GM20000 (cell line): ENCODE measurements around the gene SPO11.

Source experiments
- DNase-seq: peaks from one replicate; pipeline ENCODE4 v3.0.0; 2012; ENCODE audit warnings: low spot score
- TF ChIP-seq, protein P1 (sequence below): IDR thresholded peaks from 2 replicates; pipeline ENCODE4 v1.5.1; 2012; ENCODE audit warnings: mild to moderate bottlenecking, control low read depth; ENCODE audit errors: extremely low read depth, missing control alignments

The SPO11 gene, protein sequence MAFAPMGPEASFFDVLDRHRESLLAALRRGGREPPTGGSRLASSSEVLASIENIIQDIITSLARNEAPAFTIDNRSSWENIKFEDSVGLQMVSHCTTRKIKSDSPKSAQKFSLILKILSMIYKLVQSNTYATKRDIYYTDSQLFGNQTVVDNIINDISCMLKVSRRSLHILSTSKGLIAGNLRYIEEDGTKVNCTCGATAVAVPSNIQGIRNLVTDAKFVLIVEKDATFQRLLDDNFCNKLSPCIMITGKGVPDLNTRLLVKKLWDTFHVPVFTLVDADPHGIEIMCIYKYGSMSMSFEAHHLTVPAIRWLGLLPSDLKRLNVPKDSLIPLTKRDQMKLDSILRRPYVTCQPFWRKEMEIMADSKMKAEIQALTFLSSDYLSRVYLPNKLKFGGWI

DNA sequence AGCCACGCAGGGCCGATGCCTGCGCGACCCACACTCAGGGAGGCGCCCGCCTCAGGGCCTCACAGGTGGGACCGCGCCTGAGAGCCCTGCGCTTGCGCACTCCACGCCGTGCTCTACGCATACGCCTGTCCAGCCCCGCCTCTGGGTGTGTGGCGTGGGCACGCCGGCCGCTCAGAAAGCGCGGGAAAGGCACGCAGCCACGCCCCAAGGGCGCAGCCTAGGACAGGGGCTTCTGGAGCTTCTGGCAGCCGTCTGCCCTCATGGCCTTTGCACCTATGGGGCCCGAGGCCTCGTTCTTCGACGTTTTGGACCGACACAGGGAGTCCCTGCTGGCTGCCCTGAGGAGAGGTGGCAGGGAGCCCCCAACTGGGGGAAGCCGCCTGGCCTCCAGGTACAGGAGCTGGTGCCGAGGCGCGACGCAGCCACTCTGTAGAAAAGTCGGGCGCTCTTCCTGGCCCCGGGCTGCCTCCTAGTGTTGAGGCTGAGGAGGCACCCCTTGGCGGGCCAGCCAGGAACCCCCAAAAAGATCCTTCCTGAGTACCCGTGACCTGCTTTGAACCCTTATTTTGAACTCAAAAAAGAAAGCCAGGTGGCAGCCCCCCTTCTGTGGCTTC is at the start of gene SPO11:
Gene SPO11, plus strand, starts transcription at position 196 of the 614 bp plus-strand sequence. Its CDS starts 65 bp downstream, at position 261.
- no peak for DNase-seq
- TF ChIP-seq, protein P1, sequence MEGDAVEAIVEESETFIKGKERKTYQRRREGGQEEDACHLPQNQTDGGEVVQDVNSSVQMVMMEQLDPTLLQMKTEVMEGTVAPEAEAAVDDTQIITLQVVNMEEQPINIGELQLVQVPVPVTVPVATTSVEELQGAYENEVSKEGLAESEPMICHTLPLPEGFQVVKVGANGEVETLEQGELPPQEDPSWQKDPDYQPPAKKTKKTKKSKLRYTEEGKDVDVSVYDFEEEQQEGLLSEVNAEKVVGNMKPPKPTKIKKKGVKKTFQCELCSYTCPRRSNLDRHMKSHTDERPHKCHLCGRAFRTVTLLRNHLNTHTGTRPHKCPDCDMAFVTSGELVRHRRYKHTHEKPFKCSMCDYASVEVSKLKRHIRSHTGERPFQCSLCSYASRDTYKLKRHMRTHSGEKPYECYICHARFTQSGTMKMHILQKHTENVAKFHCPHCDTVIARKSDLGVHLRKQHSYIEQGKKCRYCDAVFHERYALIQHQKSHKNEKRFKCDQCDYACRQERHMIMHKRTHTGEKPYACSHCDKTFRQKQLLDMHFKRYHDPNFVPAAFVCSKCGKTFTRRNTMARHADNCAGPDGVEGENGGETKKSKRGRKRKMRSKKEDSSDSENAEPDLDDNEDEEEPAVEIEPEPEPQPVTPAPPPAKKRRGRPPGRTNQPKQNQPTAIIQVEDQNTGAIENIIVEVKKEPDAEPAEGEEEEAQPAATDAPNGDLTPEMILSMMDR: no peak

DNA sequence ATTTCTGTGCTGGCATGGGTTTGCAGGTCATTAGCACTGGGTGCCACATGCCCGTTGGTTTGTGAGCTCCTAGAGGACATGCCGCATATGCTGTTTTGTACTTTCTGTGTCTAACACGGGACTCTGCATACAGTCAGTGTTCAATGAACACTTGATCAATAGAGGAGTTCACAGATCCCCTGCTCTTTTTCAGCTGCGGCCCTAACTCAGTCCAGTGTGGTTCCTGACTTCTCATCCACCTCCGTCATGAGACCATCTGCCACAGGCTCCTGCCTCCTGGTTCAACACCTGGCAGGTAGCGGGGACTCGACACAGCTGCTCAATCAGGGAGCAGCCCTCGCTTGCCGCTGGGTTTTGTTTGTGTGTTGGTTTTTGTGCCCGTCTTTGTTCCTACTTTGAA is 49.4 kb upstream of the SPO11 start:
- no peak for DNase-seq

DNA sequence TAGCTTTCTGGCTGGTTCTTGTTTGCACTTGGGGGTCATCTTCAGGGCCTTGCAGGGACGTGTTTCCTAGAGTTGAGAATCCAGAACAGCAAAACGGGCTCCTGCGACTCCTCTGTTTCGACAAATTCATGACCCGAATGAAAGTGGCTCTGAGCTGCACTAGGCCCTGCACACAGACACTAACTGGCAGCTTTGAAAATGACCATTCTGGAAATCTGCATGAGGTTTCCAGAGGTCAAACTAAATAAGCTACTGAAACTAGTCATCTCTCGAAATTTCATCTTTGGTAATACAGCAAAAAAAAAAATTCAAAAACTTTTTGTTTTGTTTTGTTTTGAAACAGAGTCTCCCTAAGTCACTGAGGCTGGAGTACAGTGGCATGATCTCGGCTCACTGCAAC is 47.7 kb upstream of the SPO11 start:
- TF ChIP-seq, protein P1: no peak
- DNase-seq: no peak

More for the DNA sequence above, 49.4 kb upstream of the SPO11 start:
- TF ChIP-seq, protein P1: no peak

DNA sequence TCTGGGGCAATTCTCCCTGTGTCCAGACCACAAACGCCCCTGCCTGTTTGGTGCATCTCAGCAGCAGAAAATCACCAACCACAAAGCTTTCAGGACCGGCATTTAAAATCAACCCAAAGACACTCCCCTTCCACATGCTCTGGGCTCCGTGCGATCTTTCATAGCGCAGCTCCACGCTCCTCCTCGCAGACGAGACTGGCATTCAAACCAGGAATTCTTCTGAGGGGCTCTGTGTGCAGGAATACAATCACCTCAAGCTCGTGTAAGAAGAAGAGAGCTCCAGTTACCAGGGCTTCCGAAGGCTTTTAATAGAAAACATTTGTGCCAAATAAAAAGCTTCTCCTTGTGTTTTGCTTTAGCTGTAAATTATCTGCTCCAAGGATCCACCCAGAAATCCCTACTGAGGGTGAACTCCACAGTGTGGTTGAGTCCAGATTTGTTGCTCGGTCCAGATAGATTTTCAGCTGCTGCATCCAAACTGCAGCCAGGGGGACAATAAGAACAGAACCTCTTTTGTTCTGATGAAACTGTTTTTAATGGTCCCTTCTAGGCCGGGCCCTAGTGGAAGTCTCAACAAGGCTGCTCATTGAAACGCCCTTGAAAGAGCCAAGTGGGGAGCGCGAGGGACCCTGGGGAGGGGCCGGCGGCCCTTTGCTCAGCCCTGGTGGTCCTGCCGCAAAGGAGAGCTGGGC is 46.8 kb upstream of the SPO11 start:
- TF ChIP-seq, protein P1: no peak

DNA sequence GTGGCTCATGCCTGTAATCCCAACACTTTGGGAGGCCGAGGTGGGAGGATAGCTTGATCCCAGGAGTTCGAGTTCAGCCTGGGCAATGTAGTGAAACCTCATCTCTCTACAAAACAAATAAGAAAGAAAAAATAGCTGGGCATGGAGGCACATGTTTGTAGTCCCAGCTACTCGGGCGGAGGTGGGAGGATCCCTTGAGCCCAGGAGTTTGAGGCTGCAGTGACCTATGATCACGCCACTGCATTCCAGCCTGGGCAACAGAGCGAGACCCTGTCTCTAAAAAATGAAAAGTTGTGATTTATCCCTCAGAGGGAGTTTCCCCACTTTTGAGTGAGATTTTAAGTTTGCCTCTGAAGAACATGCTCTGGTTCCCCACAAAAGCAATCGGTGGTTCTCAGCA is 45.7 kb upstream of the SPO11 start:
- TF ChIP-seq, protein P1: no peak
- DNase-seq: no peak

More for the DNA sequence above, 46.8 kb upstream of the SPO11 start:
- no peak for DNase-seq

DNA sequence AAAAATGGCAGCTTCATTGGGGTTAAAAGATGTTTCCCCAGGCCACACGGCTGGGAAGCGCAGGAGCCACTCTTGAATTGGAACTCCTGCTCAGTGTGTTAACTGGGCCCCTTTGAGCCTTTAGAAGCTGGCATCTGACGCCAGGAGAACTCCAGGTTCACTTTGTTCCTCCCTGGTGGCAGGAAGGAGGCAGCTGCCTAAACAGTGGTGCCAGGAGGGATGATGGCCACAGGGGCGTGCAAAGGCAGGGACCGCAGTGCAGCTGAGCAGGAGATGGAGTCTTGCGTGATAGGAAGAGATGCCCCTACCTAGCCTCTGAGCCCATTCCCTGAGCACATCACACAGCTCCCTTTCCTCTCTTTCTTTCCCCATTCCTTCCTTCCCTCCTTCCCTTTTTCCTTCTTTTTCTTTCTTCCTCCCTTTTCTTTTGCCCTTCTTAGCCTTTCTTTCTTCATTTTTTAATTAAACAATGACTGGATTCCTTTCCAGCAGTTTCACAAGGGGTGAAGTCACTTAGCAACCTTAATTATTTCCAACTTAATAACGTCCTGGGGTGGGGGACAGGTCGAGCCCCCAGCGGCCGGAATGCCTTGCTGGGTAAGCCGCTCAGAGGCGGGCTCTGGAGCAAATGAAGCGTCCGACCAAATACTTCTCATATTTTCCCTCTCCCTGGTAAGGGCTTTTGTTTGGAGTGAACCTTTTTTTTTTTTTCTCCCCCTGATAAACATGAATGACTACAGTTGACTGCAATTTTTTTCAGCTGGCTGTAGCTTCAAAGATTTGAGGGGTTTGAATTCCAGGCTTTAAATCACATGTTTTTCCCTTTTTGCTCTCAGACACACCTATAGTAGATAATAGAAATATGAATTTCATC is 42.4 kb upstream of the SPO11 start:
- TF ChIP-seq, protein P1: no peak

More for the DNA sequence above, 42.4 kb upstream of the SPO11 start:
- DNase-seq: no peak
